CD4-positive, alpha-beta T cell treated with Interferon gamma for 1 hour (primary cell): Measurements from ENCODE around the gene ST3GAL3.
"Not testable (repeated sequence)": the region's sequence is repeated elsewhere in the genome, so short reads cannot be mapped to it uniquely, and the experiment has no call there.

Source experiments
- DNase-seq: peaks from one replicate; pipeline ENCODE4 v3.0.0-alpha.2; 2020

Gene ST3GAL3

DNA sequence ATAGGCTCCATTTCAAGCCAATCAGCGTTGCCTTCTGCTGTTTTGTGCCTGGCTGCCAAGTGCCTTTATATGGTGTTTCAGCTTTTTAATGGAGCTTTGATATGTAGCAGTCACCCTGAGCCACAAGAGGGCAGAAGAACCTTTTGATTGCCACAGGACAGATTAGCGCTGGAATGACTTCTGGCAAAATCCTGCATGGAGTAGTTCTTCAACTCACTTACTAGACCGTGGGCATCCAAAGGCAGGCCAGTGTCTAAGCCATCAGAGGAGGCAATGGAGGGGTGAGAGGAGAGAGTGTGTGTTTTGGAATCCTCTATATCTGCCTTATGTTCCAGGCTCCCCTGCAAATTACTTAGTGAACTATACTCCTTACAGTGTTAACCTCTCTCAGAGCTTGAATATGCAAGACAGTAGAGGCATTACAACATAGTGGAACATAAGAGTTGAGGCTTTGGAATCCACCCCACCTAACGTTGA, 56.2 kb downstream of the ST3GAL3 start:
- peak; percentile 34 for DNase-seq

DNA sequence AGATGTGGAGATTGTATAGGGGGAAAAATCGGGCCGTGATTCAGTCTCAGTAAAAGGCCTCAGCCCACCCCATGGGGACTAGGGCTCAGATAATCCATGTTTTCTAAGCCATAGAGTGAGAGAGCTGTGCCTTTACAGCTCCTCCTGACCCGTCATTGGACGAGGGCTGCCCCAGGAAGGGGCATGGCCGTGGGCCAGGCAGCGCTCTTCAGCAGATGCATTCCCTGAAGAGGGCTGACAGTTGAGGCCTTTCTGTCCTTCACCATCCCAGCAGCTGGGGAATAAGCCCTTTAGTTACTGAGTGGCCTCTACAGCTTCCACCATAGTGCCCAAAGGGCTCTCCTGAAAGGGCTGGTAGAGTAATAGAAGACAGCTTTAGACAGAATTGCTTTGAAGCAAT, 57.2 kb downstream of the ST3GAL3 start:
- no peak for DNase-seq

DNA sequence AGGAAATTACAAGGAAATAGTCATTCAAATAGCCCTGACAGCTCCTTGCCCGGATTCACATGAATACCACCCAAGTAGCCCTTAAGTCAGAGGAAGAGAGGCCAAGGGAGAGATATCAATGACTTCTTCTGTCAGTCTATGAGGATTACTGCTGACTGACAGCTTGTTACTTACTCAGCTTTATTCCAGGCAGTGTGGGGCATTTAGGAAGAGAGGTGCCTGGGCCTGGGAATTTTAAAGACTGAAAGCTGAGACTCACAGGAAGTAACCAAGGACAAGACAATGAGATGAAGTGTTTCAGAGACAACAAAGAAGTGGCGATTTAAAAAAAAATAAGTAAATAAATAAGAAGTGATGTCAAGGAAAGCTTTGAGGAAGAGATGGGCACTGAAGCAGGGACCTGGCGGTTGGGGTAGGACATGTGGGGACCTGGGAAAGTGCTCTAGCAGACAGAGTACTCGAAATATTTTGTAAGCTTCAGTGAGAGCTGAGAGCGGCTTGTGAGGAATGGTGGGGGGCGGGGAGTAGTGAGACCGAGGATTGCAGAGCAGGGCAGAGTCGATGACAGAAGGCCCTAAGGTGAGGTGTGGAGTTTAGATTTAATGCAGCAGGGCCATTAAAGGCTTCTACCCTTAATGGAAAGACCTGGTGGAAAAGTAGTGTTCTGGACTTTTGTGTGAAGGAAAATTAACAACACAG, 58.9 kb downstream of the ST3GAL3 start:
- no peak for DNase-seq

DNA sequence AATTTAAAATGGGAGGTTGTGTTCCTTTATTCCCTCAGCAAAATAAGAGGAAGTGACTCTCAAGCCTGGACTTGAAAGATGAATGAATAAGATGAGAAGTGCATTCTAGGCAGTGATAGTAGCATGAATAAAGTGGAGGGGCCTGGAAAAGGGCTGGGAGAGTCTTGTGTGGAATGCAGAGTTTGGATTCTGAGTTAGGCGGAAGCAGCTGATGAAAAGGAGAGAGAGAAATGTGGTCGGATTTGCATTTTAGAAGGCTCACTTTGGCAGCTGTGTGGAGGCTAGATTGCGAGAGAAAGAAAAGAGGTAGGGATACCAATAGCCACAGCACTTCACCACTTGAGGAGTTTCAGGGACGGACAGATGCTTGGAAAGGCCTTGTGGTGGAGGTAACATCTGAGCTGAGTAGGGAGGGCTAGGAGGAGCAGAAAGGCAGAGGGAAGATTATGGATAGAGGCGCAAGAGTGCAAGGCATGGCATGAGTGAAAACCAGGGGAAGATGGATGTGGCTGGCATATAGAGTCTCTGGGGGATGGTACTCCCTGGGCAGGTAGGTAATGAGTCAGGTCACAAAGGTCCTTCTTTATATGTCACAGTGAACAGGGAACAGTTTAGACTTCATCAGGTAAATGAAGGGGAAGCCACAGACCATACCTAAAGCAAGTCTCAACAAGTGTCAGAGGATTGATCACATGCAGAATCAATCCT, 59.6 kb downstream of the ST3GAL3 start:
- no peak for DNase-seq

DNA sequence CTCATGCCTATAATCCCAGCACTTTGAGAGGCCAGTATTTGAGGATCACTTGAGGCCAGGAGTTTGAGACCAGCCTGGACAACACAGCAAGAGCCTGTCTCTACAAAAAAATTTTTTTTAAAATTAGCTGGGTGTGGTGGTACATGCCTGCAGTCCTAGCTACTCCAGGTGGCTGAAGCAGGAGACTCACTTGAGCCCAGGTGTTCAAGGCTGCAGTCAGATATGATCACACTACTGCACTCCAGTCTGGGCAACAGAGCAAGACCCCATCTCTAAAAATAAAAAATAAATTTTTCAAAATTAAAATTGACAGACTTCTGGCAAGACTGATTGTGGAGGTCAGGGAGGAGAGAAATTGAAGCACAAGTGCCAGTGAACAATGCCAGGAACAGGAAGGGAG, 60.8 kb downstream of the ST3GAL3 start:
- no peak for DNase-seq

DNA sequence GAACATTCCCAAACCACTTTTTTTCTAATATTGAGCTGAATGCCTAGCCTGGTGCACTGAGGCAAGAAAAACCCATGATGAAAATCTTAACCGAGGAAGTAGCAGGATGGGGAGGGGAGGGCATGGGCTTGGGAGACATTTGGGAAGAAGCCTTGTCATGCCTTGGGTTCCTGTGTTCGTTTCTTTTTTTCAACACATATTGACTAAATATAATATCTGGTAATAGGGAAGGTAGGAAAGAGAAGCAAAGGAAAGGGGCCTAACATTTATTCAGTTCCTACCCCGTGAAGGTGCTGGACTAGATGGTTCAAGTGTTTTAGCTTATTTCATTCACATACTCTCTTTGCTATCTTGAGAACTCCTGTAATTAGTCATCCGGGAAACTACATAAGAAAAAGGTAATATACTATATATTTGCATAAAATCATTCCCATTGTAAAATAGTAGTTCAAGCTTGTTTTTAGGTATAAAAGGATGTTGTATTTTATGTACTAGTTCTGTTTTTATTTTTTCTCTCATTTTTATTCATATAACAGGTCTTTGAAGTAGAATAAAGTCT, 62.1 kb downstream of the ST3GAL3 start:
- DNase-seq, result no peak

DNA sequence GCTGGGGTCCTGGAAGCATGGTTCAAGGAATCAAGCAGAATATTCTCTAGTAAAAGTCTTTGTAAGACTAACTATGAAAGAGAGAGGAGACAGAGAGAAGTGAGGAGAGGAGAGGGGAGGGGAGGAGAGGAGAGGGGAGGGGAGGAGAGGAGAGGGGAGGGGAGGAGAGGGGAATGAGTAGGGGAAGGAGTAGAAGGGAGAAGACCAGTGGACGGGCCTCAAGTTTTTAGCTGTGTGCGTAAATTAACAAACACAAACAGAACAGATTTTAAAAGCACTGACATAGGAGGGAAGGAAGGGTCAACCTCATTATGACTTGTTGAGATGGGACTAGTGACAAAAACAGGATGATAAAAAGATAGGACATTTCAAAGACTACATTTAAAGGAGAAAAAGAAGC, 62.8 kb downstream of the ST3GAL3 start:
- DNase-seq, result no peak

DNA sequence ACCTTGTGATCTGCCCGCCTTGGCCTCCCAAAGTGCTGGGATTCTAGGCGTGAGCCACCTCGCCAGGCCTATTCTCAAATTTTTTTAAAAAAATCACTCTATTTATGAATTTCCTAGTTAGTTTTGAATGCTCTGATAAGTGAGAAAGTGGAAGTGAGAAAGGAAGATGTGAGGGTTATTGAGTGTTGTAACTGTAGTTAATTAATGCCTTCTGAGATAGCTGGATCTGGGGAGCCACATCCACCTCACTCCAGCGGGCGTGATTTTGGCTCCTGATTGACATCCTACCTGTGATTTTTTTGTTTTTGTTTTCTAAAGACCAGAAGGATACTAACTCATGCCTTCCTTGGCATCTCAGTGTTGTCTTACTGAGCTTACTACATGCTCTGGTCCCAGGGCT, 65.6 kb downstream of the ST3GAL3 start:
- no peak for DNase-seq

DNA sequence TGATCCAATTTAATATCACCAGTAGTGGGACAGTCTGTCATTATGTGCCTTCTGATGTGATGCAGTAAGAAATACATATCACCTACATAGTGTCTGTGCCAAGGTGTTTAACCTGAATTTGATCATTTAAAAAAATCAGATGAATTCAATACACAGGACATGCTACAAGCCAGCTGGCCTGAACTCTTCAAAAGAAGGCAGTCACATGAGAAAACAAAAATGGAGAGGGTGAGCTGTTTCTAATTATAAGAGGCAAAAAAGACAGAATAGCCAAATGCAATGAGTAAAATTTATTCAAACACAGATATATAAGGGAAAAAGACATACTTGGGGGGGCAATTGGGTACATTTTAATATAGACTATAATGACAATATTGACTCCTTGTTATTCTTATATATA, 66.5 kb downstream of the ST3GAL3 start:
- DNase-seq, result no peak

DNA sequence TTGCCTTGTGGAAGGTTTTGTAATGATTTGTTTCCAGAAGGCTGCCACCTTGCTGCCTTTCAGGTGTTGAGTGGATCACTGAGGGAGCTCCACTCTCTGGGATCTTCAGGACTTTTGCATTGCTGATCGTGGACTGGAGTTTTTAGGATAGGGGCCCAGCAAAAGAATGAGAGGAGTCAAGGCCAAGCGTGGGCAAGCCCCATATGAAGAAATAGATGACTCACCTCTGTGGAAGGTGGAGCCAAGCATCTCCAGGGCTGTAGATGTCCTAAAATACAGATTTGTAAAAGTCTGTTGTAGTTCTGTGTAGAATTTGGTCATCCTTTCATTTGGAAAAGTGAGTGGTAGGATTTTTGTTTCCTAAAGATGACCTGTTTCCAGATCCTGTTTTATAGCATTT, 67.0 kb downstream of the ST3GAL3 start:
- DNase-seq, result no peak

DNA sequence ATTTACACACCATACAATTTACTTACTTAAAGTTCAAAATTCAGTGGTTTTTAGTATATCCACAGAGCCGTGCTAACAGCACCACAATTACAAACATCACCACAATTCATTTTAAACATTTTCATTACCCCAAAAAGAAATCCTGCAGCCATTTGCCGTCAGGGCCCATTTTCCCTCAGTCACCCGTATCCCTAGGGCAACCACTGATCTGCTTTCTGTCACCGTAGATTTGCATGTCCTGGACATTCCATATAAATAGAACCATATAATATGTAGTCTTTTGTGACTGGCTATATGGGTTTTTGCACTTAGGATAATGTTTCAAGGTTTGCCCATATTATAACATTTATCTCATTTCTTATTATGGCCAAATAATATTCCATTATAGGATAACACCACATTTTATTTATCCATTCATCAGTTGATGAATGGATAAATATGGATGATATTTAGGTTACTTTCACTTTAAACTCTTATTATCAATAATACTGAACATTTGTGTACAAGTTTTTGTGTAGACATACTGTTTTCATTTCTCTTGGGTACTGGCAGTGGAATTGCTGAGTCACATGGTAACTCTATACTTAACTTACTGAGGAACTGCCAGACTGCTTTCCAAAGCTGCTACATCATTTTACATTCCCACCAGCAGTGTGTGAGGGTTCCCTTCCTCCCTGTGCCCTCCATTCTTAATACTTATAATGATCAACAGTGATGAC, 68.9 kb downstream of the ST3GAL3 start:
- no peak for DNase-seq

DNA sequence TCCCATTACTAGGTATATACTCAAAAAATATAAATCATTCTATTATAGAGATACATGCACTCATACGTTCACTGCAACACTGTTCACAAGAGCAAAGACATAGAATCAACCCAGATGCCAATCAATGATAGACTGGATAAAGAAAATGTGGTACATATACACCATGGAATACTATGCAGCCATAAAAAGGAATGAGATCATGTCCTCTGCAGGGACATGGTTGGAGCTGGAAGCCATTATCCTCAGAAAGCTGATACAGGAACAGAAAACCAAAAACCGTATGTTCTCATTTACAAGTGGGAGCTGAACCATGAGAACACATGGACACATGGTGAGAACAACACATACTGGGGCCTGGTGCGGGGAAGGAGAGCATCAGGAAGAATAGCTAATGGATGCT, 70.6 kb downstream of the ST3GAL3 start:
- not testable (repeated sequence) for DNase-seq

DNA sequence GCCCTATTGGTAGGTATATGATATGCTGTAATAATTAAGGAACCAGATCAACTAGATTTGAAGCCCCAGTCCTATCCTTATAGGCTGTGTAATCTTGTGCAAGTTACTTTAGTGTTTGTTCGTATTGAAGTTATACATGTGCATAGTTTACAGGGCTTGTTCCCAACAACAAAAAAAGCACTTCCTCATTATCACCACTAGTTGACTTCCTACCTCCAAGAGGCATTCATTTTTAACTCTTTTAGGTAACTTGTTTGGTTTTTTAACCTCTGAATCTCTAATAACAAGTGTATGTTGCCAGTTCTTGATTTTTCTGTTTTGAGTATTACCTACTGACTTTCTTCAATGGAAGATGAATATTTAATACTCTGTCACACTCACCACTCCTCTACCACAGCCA, 71.9 kb downstream of the ST3GAL3 start:
- DNase-seq, result no peak

DNA sequence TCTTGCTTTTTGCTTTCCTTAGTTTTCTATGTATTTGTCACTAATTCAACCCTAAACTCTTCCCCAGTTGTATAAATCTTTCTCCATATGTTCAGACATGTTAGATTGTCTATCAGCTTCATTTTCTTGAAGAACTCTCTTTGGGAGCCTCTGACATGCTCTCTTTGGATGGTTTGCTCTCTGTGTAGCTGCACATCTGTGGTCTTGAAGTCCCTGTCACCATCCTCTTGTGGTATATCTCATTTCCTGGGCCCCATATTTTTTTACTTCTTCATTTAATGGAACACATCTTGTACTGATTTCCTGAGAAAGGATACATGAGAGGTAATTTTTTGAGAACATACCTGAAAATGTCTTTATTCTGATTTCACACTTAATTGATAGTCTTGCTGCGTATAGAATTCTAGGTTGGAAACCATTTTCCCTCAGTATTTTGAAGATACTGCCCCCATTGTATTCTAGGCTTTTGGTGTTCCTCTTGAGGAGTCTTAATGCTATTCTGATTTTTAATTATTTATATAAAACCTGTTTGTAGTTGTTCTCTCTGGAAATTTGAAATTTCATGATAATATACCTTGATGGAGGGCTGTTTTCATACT, 72.6 kb downstream of the ST3GAL3 start:
- DNase-seq, result no peak

DNA sequence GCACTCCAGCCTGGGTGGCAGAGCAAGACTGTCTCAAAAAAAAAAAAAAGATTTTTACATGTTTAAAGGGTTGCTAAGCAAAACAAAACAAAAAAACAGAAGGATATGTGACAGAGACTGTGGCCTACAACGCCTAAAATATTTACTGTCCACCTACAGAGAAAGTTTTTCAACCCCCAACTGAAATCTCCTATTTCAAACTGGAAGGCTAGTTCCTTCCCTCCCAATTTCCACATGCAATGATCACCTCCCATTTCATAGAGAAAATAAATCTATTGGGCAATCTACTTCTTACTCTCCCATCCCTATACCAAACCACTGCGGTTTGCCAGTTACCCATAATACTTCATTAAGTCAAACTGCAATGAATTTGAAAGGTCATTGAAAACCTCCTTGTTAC, 74.2 kb downstream of the ST3GAL3 start:
- DNase-seq, result no peak

DNA sequence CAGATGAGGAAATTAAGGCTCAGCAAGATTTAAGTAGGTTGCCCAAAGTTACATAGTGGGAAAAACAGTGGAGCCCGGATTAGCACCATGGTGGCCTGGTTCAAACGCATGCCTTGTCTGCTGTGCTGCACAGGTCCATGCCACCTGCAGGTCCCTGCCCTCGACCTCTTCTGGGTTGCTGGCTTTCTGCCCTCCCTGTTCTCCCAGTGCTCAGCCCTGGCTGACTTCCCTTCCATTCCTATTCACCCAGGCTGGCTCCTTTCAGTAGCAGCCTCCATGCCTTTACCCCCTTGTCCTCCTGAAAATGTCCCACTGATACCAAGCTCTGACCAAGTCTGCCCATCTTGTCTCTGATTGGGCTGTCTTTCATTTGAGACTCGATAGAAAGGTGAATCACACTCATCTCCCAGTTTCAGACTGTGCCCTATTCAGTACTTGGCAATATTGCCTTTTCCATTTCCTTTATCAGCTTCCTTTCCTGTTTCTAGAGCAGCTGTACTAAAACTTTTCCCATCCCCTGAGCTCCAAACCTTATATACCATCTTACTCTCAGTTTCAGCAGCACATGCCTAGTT, 75.8 kb downstream of the ST3GAL3 start:
- no peak for DNase-seq

DNA sequence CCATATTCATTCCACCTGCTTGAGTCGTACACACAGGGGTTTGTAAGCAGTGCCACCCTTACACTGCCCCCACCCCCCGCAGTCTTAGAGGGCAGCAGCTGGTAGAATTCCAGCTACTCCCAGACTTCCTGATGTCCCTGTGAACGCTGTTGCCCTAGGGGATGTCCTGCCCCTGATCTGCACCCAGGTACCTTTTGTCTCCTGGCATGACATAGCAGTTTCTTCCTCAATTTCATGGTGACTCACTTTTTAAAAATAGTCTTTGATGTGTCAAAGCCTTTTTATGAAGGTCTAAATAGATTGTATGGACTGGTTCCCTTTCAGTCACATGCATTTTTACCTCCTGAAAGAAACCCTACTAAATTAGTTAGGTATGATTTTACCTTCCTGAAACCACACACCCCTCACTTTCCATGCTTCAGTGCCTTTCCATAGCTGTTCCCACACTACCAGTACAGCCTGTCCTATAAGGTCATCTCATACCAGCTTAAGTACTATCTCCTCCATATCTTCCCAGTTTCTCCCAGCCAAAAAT, 76.4 kb downstream of the ST3GAL3 start:
- no peak for DNase-seq

DNA sequence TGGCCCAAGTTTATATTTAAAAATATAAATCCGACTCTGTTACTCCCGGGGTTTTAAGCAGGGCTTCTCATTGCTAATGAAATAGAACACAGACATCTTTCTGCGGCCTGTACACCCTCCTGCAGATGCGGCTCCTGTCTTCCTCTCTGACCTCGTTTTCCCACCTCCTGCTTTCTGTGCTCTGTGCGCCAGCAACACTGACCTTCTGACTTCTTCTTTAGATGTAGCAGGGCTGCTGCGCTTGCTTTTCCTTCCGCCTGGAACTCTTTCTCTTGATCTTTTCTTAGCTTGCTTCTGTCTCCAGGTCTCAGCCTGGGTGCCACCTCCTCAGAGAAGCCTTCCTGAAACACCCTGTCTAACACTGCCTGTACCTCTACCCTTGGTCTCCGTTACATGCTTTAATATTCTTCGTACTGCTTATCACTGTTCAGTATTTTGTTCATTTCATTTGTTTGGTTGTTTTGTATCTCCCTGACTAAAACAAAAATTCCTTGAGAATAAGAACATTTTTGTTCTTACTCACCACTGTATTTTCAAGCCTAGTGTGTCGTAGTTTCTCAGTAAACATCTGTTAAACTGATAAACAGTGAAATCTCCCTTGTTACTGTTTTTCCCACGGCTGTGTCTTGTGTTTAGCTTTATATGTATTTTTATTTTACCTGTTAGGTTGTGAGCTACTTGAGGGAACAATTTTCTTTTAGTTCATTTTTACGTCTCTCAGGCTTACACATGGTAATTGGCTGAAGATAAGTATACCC, 79.0 kb downstream of the ST3GAL3 start:
- no peak for DNase-seq

DNA sequence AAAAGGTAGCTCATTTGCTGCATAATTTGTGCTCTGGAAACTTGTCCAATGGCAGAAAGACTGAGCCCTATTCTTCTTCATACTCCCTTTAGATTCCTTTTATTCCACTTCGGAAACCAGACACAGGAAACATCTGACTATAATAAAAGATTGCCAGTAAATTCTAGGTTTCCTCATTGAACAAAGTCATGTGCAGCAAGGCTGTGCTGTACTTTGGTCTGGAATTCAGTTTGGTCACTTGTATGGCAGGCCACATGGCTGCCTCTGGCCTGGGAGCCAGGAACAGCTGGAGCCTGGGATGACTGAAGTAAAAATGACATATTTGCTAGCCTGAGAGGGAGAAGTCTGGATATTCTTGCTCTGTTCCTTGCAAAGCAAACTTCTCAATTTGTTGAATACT, 79.6 kb downstream of the ST3GAL3 start:
- DNase-seq, result no peak

DNA sequence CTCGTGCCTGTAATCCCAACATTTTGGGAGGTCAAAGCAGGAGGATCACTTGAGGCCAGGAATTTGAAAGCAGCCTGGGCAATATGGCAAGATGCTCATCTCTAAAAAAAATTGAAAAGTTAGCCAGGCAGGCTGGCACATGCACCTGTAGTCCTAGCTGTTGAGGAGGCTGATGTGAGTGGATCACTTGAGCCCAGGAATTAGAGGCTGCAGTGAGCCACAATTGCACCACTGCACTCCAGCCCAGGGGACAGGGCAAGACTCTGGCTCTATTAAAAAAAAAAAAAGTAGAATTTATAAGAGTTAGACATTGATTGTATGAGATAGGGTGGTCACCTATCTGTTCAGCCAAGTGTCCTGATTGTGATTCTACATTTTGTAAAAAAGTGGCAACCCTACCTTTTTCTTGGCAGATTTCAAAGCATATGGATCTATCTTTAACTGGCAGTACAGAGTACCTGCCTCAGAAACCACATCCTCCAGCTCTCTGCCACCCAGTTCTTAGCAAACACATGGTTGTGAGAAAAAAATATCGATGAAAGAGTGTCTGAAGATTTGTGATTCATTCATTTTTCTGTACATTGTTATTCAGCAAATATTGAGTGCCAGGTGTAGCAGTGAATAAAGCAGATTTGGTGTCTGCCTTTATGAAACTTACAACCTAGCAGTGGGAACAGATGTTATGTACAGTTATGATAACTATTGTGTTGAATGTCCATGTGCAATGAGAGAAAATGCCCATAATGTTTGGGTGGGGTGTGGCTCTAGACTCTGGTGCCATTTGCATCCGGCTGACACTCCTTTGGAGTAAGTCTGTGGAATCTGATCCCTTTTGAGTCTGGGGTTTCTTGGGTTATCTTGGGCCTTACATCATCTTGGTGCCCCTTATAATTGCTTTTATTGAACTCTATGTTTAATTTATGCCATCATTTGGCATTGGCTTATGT, 82.5 kb downstream of the ST3GAL3 start:
- no peak for DNase-seq

DNA sequence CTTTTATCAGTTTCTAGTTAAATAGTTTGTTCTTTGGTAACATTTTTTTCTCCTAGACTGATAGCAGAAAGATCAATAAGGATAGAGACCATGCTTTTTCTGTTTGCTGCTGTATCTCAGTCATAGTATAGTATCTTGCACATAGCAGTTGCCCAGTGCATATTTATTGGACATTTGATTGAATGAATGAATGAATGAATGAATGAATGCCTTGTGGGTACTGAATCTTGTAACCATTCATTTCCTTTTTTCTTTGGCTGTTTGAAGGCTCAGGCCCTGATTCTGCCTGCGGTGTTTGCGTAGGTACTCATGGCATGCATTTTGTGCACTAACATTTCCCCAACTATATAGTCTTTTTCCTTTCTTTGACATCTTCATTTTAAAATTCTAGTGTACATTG, 83.9 kb downstream of the ST3GAL3 start:
- no peak for DNase-seq
